SK-N-SH (cell line): ENCODE data around the gene NSA2.
A peak's percentile ranks its signal among the peaks of the same experiment; 100 is the strongest.

Experiments used
- CTCF ChIP-seq: fragments of 200-600 bp; sonication (generic); IDR thresholded peaks from 2 replicates; pipeline ENCODE4 v1.6.1; 2017; ENCODE audit warnings: antibody characterized with exemption, mild to moderate bottlenecking, moderate library complexity
- EP300 ChIP-seq, 2 experiments: IDR thresholded peaks; 2 replicates each; pipeline versions ENCODE4 v1.4.0 to v1.6.1; 2012; ENCODE audit warnings: borderline replicate concordance in 1 of 2, low read depth in 1 of 2, low read length in 1 of 2
- FOSL2 ChIP-seq: IDR thresholded peaks from 2 replicates; pipeline ENCODE4 v1.4.0; 2012; ENCODE audit warnings: low read depth, mild to moderate bottlenecking, moderate library complexity, borderline replicate concordance
- JUND ChIP-seq: IDR thresholded peaks from 2 replicates; pipeline ENCODE4 v1.4.0; 2012
- MEF2A ChIP-seq: IDR thresholded peaks from 2 replicates; pipeline ENCODE4 v1.4.0; 2012; ENCODE audit warnings: low read depth, borderline replicate concordance
- MXI1 ChIP-seq: IDR thresholded peaks from 2 replicates; pipeline ENCODE4 v1.6.1; 2012; ENCODE audit warnings: mild to moderate bottlenecking, low read depth, low read length, improper control_type of control experiment
- REST ChIP-seq: IDR thresholded peaks from 2 replicates; pipeline ENCODE4 v1.6.1; 2012; ENCODE audit warnings: mild to moderate bottlenecking, low read depth, low read length, moderate library complexity
- TAF1 ChIP-seq: IDR thresholded peaks from 2 replicates; pipeline ENCODE4 v1.6.1; 2012; ENCODE audit warnings: low read depth, mild to moderate bottlenecking, low read length, moderate library complexity, borderline replicate concordance
- TEAD4 ChIP-seq: IDR thresholded peaks from 2 replicates; pipeline ENCODE4 v1.4.0; 2012; ENCODE audit warnings: mild to moderate bottlenecking, borderline replicate concordance; ENCODE audit not compliant: insufficient read depth

GRCh38 chr5:74801941-74802340 lies 34.9 kb downstream of the NSA2 start:
- TF ChIP-seq CTCF (no peak), MEF2A (no peak), FOSL2 (peak; percentile 17; the same call in 1 of the 2 replicates), TAF1 (no peak), EP300 (IDR thresholded peaks at IDR 0.05; ENCODE audit: borderline replicate concordance in 1 of 2, low read depth in 1 of 2, low read length in 1 of 2) (no peak), REST (no peak), JUND (peak; percentile 20; the same call in 1 of the 2 replicates), MXI1 (no peak), TEAD4 (no peak)
